GM23338 (cell line): ENCODE measurements around the gene TREML4.

Source experiments
- EZH2 ChIP-seq: fragments of 200-600 bp; sonication (generic); IDR thresholded peaks from one replicate; pipeline ENCODE4 v1.8.0; 2017; ENCODE audit warnings: antibody characterized with exemption, mild to moderate bottlenecking, low read depth; ENCODE audit not compliant: unreplicated experiment
- EZH2phosphoT487 ChIP-seq: fragments of 200-600 bp; sonication (generic); IDR thresholded peaks from one replicate; pipeline ENCODE4 v1.8.1; 2018; ENCODE audit warnings: antibody characterized with exemption; ENCODE audit not compliant: unreplicated experiment
- POLR2AphosphoS5 ChIP-seq: IDR thresholded peaks from 2 replicates; pipeline ENCODE4 v1.6.1; 2016; ENCODE audit warnings: antibody characterized with exemption, low read depth
- TF ChIP-seq, protein P1 (sequence below), 2 experiments: fragments of 200-600 bp in 1 of 2; sonication (generic) in 1 of 2; conservative IDR thresholded peaks; 2 replicates each; pipeline versions ENCODE4 v1.5.1 to v1.6.1; 2016 to 2017; ENCODE audit warnings: antibody characterized with exemption in 2 of 2, low read depth in 2 of 2, mild to moderate bottlenecking in 2 of 2, moderate library complexity in 1 of 2
- TF ChIP-seq, protein P2 (sequence below): IDR thresholded peaks from one replicate; pipeline ENCODE4 v1.6.1; 2018; ENCODE audit warnings: antibody characterized with exemption; ENCODE audit not compliant: unreplicated experiment

- TF ChIP-seq POLR2AphosphoS5: no peak
- TF ChIP-seq, protein P1, sequence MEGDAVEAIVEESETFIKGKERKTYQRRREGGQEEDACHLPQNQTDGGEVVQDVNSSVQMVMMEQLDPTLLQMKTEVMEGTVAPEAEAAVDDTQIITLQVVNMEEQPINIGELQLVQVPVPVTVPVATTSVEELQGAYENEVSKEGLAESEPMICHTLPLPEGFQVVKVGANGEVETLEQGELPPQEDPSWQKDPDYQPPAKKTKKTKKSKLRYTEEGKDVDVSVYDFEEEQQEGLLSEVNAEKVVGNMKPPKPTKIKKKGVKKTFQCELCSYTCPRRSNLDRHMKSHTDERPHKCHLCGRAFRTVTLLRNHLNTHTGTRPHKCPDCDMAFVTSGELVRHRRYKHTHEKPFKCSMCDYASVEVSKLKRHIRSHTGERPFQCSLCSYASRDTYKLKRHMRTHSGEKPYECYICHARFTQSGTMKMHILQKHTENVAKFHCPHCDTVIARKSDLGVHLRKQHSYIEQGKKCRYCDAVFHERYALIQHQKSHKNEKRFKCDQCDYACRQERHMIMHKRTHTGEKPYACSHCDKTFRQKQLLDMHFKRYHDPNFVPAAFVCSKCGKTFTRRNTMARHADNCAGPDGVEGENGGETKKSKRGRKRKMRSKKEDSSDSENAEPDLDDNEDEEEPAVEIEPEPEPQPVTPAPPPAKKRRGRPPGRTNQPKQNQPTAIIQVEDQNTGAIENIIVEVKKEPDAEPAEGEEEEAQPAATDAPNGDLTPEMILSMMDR (conservative IDR thresholded peaks at IDR 0.05; ENCODE audit: low read depth in 2 of 2): no peak
- no peak for TF ChIP-seq EZH2phosphoT487
- TF ChIP-seq EZH2: no peak
- TF ChIP-seq, protein P2, sequence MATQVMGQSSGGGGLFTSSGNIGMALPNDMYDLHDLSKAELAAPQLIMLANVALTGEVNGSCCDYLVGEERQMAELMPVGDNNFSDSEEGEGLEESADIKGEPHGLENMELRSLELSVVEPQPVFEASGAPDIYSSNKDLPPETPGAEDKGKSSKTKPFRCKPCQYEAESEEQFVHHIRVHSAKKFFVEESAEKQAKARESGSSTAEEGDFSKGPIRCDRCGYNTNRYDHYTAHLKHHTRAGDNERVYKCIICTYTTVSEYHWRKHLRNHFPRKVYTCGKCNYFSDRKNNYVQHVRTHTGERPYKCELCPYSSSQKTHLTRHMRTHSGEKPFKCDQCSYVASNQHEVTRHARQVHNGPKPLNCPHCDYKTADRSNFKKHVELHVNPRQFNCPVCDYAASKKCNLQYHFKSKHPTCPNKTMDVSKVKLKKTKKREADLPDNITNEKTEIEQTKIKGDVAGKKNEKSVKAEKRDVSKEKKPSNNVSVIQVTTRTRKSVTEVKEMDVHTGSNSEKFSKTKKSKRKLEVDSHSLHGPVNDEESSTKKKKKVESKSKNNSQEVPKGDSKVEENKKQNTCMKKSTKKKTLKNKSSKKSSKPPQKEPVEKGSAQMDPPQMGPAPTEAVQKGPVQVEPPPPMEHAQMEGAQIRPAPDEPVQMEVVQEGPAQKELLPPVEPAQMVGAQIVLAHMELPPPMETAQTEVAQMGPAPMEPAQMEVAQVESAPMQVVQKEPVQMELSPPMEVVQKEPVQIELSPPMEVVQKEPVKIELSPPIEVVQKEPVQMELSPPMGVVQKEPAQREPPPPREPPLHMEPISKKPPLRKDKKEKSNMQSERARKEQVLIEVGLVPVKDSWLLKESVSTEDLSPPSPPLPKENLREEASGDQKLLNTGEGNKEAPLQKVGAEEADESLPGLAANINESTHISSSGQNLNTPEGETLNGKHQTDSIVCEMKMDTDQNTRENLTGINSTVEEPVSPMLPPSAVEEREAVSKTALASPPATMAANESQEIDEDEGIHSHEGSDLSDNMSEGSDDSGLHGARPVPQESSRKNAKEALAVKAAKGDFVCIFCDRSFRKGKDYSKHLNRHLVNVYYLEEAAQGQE: no peak
Measured at GRCh38 chr6:41273714-41274113, 45.6 kb downstream of the TREML4 start.
